NT2/D1 (cell line): ENCODE measurements around the gene NOS1.
"Not testable (repeated sequence)": the region's sequence is repeated elsewhere in the genome, so short reads cannot be mapped to it uniquely, and the experiment has no call there.

ENCODE experiments used
- DNase-seq: peaks from one replicate; pipeline ENCODE4 v3.0.0-alpha.2; 2011; ENCODE audit warnings: low read depth, low spot score
- H3K27me3 ChIP-seq: 2 replicates; pipeline ENCODE4 v1.6.0; 2011; ENCODE audit warnings: mild to moderate bottlenecking; ENCODE audit not compliant: insufficient read length, insufficient read depth
- H3K36me3 ChIP-seq: 2 replicates; pipeline ENCODE4 v1.6.1; 2011; ENCODE audit warnings: mild to moderate bottlenecking, low read length, mixed read lengths; ENCODE audit not compliant: insufficient read depth, insufficient read length
- H3K4me1 ChIP-seq: 2 replicates; pipeline ENCODE4 v1.5.1; 2011; ENCODE audit not compliant: insufficient read depth, insufficient read length
- H3K4me3 ChIP-seq: 2 replicates; pipeline ENCODE4 v1.5.1; 2011; ENCODE audit warnings: low read depth; ENCODE audit not compliant: insufficient read length
- H3K9ac ChIP-seq: 2 replicates; pipeline ENCODE4 v1.6.0; 2011; ENCODE audit warnings: low read depth; ENCODE audit not compliant: insufficient read length
- H3K9me3 ChIP-seq: 2 replicates; pipeline ENCODE4 v1.5.1; 2011; ENCODE audit warnings: mild to moderate bottlenecking, low read length; ENCODE audit not compliant: insufficient read depth
- SUZ12 ChIP-seq: IDR thresholded peaks from 2 replicates; pipeline ENCODE4 v1.6.1; 2011; ENCODE audit not compliant: insufficient read length, insufficient read depth; ENCODE audit errors: extremely low read depth
- YY1 ChIP-seq: IDR thresholded peaks from 2 replicates; pipeline ENCODE4 v1.6.1; 2011; ENCODE audit not compliant: insufficient read length, insufficient read depth
- ZNF274 ChIP-seq: IDR thresholded peaks from 2 replicates; pipeline ENCODE4 v1.6.1; 2011; ENCODE audit warnings: mild to moderate bottlenecking, low read depth, low read length

The NOS1 gene

GRCh38 chr12:117361347-117361751, at the start of gene NOS1:
TSS of gene NOS1 (minus strand) at chr12:117361626. CDS start at chr12:117331069, 30,557 bp downstream.
- Histone ChIP-seq H3K4me1 (no peaks in the 10 kb centered on the region), H3K27me3 (peaks cover 84% of the 10 kb centered on the region), H3K9ac (peak within 1 kb of the TSS; percentile 78), H3K9me3 (no peaks in the 10 kb centered on the region), H3K36me3 (no peaks in the 10 kb centered on the region), H3K4me3 (peak within 1 kb of the TSS; percentile 85)
- TF ChIP-seq YY1 (no peak), ZNF274 (no peak), SUZ12 (no peak)
- no peak for DNase-seq

DNA sequence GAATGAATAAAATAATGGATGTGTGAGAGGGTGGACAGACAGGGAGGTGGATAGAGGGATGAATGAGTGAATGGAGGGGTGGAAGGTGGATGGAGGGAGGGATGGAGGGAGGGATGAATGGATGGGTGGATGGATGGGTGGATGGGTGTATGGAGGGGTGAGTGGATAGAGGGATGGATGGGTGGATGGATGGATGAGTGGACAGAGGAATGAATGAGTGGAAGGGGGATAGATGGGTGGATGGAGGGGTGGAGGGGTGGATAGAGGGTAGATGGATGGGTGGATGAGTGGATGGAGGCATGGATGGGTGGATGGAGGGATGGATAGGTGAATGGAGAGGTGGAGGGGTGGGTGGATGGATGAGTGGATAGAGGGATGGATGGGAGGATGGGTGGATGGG, 47.9 kb upstream of the NOS1 start:
- DNase-seq, result no peak
- TF ChIP-seq SUZ12 (no peak), YY1 (no peak), ZNF274 (no peak)
- no peaks in the 10 kb centered on the region for H3K27me3 ChIP-seq
- no peak overlapping the region for H3K9ac ChIP-seq
- H3K9me3 ChIP-seq, result no peaks in the 10 kb centered on the region
- H3K36me3 ChIP-seq, result no peaks in the 10 kb centered on the region
- H3K4me3 ChIP-seq, result no peak overlapping the region
- peaks cover 7% of the 10 kb centered on the region for H3K4me1 ChIP-seq

DNA sequence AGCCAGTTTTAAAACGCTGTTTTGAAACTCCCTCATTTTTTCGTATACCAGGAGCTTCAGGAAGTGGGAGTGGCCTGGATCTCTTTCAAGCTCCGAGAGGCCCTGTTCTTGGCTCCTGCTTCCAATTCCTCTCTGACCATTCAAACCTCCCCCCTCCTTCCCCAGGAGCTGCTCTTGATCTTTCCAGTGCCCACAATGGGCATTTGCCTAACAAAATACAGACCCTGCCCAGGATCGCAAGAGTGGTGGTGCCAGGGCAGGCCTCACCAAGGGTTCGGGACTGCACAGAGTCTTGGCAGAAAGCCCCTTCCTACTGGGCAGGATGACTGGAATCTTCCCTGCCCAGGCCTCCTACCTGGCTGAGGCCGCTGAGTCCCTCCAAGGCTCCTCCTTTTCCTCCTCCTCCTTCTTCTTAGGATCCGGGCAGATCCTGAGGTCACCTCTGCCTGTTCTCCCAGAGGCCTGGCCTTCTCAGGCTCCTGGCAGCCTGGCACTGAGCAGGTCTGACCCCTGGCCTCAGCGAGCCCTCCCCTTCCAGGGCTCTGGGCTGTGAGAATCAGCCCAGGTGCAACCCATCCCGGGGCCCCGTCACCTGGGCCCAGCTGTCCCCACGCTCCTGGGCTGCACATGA, 46.9 kb upstream of the NOS1 start:
- no peak overlapping the region for H3K4me3 ChIP-seq
- no peaks in the 10 kb centered on the region for H3K36me3 ChIP-seq
- H3K9ac ChIP-seq, result peak overlapping the region; percentile 6
- peak; percentile 25 for DNase-seq
- TF ChIP-seq ZNF274 (no peak), YY1 (no peak), SUZ12 (no peak)
- no peaks in the 10 kb centered on the region for H3K27me3 ChIP-seq
- H3K4me1 ChIP-seq, result peaks cover 7% of the 10 kb centered on the region
- H3K9me3 ChIP-seq, result peaks cover 7% of the 10 kb centered on the region; the same call in 1 of the 2 replicates

DNA sequence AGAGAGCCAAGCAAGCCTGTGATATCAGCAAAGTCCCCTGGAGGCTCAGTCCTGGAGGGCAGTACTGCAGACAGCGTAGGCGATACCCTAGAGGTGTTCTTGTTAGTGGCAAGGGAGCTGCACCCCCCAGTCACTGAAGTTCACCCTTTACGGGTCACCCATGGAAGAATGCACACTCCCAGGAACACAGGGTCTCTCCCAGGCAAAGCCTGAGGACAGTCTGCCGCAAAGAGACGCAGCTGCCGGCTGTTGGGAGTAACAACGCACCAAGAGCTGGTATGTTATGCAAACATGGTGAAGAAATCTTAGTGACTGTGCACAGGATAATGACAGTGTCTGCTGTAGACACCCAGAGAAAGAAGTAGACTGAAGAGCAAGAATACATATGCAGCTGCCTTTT, 43.5 kb upstream of the NOS1 start:
- Histone ChIP-seq H3K27me3 (no peaks in the 10 kb centered on the region), H3K4me3 (no peak overlapping the region), H3K4me1 (peaks cover 7% of the 10 kb centered on the region), H3K36me3 (no peaks in the 10 kb centered on the region), H3K9me3 (peaks cover 7% of the 10 kb centered on the region; the same call in 1 of the 2 replicates), H3K9ac (no peak overlapping the region)
- DNase-seq, result no peak
- no peak for TF ChIP-seq ZNF274
- TF ChIP-seq SUZ12, result no peak
- TF ChIP-seq YY1, result no peak

DNA sequence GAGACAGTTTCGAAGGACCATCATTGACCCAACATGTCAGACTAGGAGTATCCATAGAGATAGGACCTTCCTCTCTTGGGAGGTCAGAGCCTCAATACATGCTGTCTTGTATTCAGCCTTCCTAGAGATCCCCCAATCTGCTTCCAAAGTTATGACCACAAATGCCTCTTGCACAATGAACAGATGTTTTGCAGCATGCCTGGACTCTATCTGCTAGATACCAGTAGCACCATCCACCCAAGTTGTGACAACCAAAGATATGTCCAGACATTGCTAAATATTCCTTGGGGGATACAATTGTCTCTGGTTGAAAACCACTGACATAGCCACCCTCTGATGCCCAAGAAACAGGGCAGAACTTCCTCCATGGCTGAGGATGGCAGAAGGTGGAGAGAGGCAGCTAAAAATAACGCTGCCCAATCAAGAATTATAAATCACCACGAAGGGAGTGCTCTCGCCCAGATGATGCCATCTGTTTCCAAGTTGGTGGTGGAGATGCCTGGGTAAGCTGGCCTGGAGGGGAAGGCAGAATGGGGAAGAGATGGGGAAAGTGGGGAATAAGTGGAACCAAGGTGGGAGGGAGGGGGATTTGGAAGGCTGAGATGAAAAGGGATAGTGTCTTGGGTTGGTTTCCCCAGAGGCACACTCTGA, 42.9 kb upstream of the NOS1 start:
- Histone ChIP-seq H3K4me3 (no peak overlapping the region), H3K9me3 (peaks cover 9% of the 10 kb centered on the region; the same call in 1 of the 2 replicates), H3K4me1 (peaks cover 7% of the 10 kb centered on the region), H3K36me3 (no peaks in the 10 kb centered on the region), H3K27me3 (no peaks in the 10 kb centered on the region), H3K9ac (no peak overlapping the region)
- TF ChIP-seq ZNF274, result no peak
- no peak for TF ChIP-seq SUZ12
- TF ChIP-seq YY1, result no peak
- no peak for DNase-seq

DNA sequence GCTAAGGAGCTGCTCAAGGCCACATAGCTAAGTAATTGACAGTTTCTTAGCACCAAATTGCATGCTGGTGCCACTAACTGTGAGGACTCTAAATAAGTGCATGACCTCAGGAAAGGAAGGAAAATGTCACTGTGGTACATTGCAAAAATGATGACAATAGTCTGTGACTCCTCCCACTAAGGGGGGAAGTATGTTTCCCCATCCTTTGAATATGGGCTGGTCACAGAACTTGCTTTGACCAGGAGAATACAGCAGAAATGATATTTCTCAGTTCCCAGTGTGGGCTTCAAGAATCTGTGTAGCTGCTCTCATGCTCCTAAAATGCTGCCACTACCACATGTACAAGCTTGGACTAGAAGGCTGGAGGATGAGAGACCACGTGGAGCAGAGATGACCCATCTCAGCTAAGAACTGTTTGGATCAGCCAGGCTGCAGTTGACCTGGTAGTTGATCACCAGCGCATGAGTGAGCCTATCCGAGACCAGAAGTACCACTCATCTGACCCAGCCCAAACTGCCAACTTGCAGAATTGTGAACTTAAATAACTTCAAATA, 42.2 kb upstream of the NOS1 start:
- Histone ChIP-seq H3K9ac (no peak overlapping the region), H3K36me3 (no peaks in the 10 kb centered on the region), H3K9me3 (peaks cover 11% of the 10 kb centered on the region), H3K4me1 (peaks cover 5% of the 10 kb centered on the region), H3K27me3 (no peaks in the 10 kb centered on the region), H3K4me3 (no peak overlapping the region)
- no peak for DNase-seq
- TF ChIP-seq YY1 (no peak), SUZ12 (no peak), ZNF274 (no peak)

DNA sequence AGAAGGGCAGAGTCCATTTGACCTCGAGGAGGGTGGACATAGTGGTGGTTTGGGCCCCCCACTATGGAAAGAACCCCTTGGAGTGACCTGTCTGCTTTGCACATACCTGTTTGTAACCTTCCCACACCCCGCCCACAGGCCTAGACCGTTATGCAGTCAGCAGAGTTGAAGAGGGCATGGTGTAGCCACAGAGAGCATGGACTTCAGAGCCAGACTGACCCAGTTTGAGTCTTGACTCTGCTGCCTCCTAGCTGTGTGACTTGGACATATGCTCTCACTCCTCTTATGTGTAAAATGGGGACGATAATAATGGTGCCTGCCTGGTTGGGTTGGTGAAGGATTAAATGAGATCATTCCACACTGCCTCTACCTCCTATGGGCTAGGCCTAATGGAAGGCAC, 40.9 kb upstream of the NOS1 start:
- H3K4me3 ChIP-seq, result no peak overlapping the region
- no peaks in the 10 kb centered on the region for H3K4me1 ChIP-seq
- H3K9ac ChIP-seq, result no peak overlapping the region
- H3K36me3 ChIP-seq, result no peaks in the 10 kb centered on the region
- H3K9me3 ChIP-seq, result peaks cover 11% of the 10 kb centered on the region
- DNase-seq, result no peak
- TF ChIP-seq YY1, result no peak
- TF ChIP-seq ZNF274, result no peak
- no peak for TF ChIP-seq SUZ12
- no peaks in the 10 kb centered on the region for H3K27me3 ChIP-seq

DNA sequence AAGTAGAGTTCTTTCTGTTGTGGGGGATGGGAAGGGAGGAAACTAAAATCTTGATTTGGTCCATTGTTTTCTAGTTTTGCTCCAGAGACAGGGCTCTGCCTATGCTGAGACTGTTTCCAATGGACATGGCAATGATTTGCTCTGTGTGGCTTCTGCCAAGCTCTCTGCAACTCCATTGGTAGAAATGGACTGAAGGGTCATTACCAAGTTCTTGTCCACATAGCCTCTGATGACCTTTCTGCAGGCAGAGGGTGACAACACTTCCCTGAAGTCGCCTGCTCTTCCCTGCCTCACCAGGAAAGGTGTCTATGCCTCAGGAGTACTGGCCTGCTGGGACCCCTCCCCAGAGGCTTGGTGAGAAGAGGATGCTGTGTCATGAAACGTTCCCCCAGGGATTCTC, 39.5 kb upstream of the NOS1 start:
- H3K9ac ChIP-seq, result no peak overlapping the region
- no peaks in the 10 kb centered on the region for H3K4me1 ChIP-seq
- DNase-seq, result no peak
- no peaks in the 10 kb centered on the region for H3K36me3 ChIP-seq
- TF ChIP-seq YY1 (no peak), SUZ12 (no peak), ZNF274 (no peak)
- H3K27me3 ChIP-seq, result no peaks in the 10 kb centered on the region
- no peak overlapping the region for H3K4me3 ChIP-seq
- H3K9me3 ChIP-seq, result peaks cover 11% of the 10 kb centered on the region

DNA sequence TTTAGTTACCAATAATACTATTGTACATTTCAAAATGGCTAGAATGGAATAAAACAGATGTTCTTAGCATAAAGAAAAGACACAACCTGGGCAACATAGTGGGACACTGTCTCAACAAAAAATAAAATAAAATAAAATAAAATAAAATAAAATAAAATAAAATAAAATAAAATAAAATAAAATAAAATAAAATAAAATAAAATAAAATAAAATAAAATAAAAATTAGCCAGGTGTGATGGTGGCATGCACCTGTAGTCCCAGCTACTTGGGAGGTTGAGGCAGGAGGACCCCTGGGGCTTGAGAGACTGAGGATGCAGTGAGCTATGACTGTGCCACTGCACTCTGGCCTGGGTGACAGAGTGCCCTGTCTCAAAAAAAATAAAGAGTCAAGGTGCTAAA, 37.1 kb upstream of the NOS1 start:
- H3K4me1 ChIP-seq, H3K9me3 ChIP-seq, H3K4me3 ChIP-seq, DNase-seq, H3K9ac ChIP-seq, H3K36me3 ChIP-seq, H3K27me3 ChIP-seq: not testable (repeated sequence)
